ENCODE data around the gene RPGRIP1L.

The RPGRIP1L gene

DNA sequence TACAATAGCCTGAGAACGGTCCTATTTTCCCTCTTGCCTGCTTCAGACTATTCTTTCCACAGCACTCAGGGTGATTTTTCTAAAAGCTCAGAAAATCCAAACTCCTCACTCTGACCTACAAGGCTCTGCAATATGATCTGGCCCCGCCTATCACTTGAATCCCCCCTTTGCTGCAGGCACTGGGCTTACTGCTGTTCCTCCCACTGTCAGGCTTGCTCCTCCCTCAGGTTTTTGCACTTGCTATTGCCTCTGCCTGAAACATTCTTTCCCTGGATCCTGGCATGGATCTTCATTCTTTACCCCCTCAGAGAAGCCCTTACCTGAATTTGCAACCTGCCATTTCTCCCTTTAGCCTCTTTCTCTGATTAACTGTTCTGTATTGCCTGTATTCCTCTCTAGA is 52.3 kb downstream of the RPGRIP1L start:
- Histone ChIP-seq H3K4me3 (ENCODE audit: low read depth in 1 of 2, low read length in 2 of 2) (no peak overlapping the region), H3K27me3 (ENCODE audit: low read depth, low read length) (no peaks in the 10 kb centered on the region), H3K9me3 (ENCODE audit: control insufficient read depth in 1 of 2, low read length in 2 of 2) (no peaks in the 10 kb centered on the region), H3K4me1 (ENCODE audit: control insufficient read depth in 1 of 2, insufficient read depth in 2 of 2, low read length in 2 of 2) (no peaks in the 10 kb centered on the region), H3K36me3 (ENCODE audit: control insufficient read depth in 1 of 2, insufficient read depth in 2 of 2, low read length in 2 of 2) (peaks cover 0 to 11% of the 10 kb centered on the region in 2 donors), H3K27ac (ENCODE audit: low read length) (no peak overlapping the region)

DNA sequence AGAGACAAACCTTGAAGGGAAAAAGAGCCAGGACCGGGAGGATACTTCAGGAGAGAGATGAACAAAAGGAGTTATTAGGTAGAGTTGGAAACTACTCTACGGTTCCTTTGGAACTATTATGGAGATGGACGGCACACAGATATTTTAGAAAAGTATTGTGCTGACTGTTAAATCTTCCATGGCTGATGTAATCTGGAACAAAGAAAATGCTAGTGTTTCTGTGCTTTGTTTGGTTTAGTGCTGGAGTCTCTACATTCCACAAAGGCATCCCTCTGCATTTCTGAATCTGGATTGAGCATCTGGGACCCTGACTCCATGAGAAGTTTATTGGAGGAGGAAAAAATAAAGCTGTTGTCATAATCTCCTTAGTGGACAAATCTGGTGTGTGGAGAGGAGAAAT is 57.2 kb downstream of the RPGRIP1L start:
- no peak overlapping the region for H3K4me3 ChIP-seq (ENCODE audit: low read depth in 1 of 2, low read length in 2 of 2)
- peaks cover 0 to 4% of the 10 kb centered on the region in 2 donors for H3K36me3 ChIP-seq (ENCODE audit: control insufficient read depth in 1 of 2, insufficient read depth in 2 of 2, low read length in 2 of 2)
- H3K4me1 ChIP-seq (ENCODE audit: control insufficient read depth in 1 of 2, insufficient read depth in 2 of 2, low read length in 2 of 2): no peaks in the 10 kb centered on the region
- H3K27ac ChIP-seq (ENCODE audit: low read length): no peak overlapping the region
- H3K27me3 ChIP-seq (ENCODE audit: low read depth, low read length): no peaks in the 10 kb centered on the region
- H3K9me3 ChIP-seq (ENCODE audit: control insufficient read depth in 1 of 2, low read length in 2 of 2): peaks cover 4 to 8% of the 10 kb centered on the region in 2 donors

DNA sequence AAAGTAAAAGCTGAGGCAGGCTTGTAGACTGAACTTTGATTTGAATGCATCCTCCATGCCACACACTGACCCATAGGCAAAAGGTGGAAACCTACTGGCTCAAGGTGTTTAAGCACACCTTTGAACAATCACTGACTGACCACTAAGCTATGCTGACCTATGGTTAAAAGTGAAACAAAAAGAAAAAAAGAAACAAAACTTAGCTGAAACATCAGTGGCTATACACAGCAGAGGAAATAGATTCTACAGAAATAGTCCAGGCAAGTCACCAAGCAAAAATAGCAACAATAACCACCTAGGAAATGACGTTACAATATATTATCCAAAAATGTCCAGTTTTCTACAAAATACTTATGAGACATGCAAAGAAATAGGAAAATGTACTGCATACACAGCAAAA is 60.2 kb downstream of the RPGRIP1L start:
- Histone ChIP-seq H3K27ac (ENCODE audit: low read length) (no peak overlapping the region), H3K4me1 (ENCODE audit: control insufficient read depth in 1 of 2, insufficient read depth in 2 of 2, low read length in 2 of 2) (no peaks in the 10 kb centered on the region), H3K4me3 (ENCODE audit: low read depth in 1 of 2, low read length in 2 of 2) (no peak overlapping the region), H3K36me3 (ENCODE audit: control insufficient read depth in 1 of 2, insufficient read depth in 2 of 2, low read length in 2 of 2) (peaks cover 4% of the 10 kb centered on the region in 2 donors), H3K9me3 (ENCODE audit: control insufficient read depth in 1 of 2, low read length in 2 of 2) (peaks cover 4 to 8% of the 10 kb centered on the region in 2 donors), H3K27me3 (ENCODE audit: low read depth, low read length) (no peaks in the 10 kb centered on the region)

DNA sequence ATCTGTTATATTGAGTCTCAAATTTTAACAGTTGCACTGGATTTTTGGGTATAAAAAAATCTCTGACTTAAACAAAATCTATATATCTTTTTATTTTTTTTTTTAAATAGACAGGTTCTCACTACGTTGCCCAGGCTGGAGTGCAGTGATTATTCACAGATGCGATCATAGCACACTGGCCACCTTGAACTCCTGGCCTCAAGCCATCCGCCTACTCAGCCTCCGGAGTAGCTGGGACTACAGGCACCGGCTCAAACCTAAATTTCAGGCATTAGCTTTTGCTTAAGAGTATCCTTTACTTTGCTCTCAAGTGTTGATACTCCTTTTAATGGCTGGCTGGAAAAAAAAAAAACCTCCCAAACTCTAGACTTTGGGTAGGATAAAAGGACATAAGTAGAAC is 61.6 kb downstream of the RPGRIP1L start:
- Histone ChIP-seq H3K36me3 (ENCODE audit: control insufficient read depth in 1 of 2, insufficient read depth in 2 of 2, low read length in 2 of 2) (peaks cover 4% of the 10 kb centered on the region in 2 donors), H3K9me3 (ENCODE audit: control insufficient read depth in 1 of 2, low read length in 2 of 2) (peaks cover 4 to 8% of the 10 kb centered on the region in 2 donors), H3K27me3 (ENCODE audit: low read depth, low read length) (no peaks in the 10 kb centered on the region), H3K4me1 (ENCODE audit: control insufficient read depth in 1 of 2, insufficient read depth in 2 of 2, low read length in 2 of 2) (no peaks in the 10 kb centered on the region), H3K27ac (ENCODE audit: low read length) (no peak overlapping the region), H3K4me3 (ENCODE audit: low read depth in 1 of 2, low read length in 2 of 2) (no peak overlapping the region)

DNA sequence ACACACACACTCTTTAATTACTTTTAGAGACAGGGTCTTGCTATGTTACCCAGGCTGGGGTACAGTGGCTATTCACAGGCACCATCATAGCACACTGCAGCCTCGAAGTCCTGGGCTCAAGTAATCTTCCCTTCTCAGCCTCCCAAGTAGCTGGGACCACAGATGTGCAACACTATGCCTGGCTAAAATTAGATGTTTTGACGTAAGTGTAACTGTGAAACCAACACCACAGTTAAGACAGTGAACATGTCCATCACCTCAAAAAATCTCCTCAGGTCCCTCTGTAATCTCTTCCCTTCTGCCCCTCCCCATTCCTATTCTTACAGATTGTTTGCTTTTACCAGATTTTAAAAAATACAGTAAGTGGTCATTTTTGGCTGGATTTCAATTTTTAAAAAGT is 66.7 kb downstream of the RPGRIP1L start:
- Histone ChIP-seq H3K27me3 (ENCODE audit: low read depth, low read length) (no peaks in the 10 kb centered on the region), H3K36me3 (ENCODE audit: control insufficient read depth in 1 of 2, insufficient read depth in 2 of 2, low read length in 2 of 2) (peaks cover 4 to 6% of the 10 kb centered on the region in 2 donors), H3K9me3 (ENCODE audit: control insufficient read depth in 1 of 2, low read length in 2 of 2) (no peaks in the 10 kb centered on the region), H3K4me1 (ENCODE audit: control insufficient read depth in 1 of 2, insufficient read depth in 2 of 2, low read length in 2 of 2) (no peaks in the 10 kb centered on the region), H3K4me3 (ENCODE audit: low read depth in 1 of 2, low read length in 2 of 2) (no peak overlapping the region), H3K27ac (ENCODE audit: low read length) (no peak overlapping the region)

DNA sequence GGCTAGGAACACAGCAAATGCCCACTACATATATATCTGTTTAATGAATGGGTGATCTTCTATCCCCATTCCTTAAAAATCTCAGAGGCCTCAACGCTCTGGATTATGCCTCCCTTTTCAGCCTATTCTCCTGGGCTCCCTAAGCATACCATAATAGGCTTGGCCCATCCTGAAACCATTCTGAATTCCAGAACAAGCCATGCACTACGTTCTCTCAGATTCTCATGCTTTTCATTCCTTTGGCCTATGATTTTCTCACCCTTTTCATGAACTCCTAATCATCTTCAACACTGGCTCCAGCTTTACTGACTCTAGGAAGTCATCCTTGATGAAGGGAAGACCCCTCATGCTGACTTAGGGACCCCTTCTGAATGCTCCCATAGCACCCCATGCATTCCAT is 71.1 kb downstream of the RPGRIP1L start:
- Histone ChIP-seq H3K27me3 (ENCODE audit: low read depth, low read length) (no peaks in the 10 kb centered on the region), H3K4me3 (ENCODE audit: low read depth in 1 of 2, low read length in 2 of 2) (no peak overlapping the region), H3K27ac (ENCODE audit: low read length) (no peak overlapping the region), H3K9me3 (ENCODE audit: control insufficient read depth in 1 of 2, low read length in 2 of 2) (no peaks in the 10 kb centered on the region), H3K36me3 (ENCODE audit: control insufficient read depth in 1 of 2, insufficient read depth in 2 of 2, low read length in 2 of 2) (peaks cover 0 to 6% of the 10 kb centered on the region in 2 donors), H3K4me1 (ENCODE audit: control insufficient read depth in 1 of 2, insufficient read depth in 2 of 2, low read length in 2 of 2) (peaks cover 0 to 12% of the 10 kb centered on the region in 2 donors)

DNA sequence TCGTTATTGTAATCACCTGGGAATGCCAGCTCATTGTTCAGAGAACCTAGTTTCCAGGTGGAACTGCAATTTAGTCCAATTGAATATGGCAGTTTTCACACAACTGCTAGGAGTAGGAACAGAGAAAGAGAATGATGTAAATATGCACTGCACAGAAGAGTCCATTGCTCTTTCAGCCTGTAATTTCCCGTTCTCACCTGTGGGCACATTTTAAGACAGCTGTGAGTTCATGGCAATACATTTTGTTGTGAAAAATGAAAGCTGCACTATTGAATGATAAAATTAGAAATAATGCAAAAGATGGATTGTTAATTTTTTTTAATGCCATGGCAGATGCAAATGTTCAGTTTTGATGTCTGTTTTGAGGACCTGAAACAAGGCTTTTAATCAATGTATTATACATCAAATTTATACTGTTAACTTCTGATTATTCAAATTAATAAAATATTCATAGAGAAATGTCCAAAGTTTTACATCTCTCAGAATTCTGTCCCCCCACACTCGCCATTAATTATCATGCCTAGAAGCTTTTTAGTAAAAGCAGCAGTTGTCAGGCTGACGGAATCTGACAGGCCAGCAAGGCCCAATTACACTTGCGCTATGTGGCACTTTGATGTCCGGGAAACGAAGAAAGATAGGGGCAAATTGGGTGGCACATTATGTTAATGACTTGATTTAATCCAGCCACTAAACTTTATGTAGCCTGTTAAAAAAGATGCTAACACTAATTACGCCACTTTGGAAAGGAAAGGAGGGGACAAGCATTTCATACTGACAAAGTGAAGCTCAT is 72.2 kb downstream of the RPGRIP1L start:
- Histone ChIP-seq H3K4me3 (ENCODE audit: low read depth in 1 of 2, low read length in 2 of 2) (no peak overlapping the region), H3K9me3 (ENCODE audit: control insufficient read depth in 1 of 2, low read length in 2 of 2) (no peaks in the 10 kb centered on the region), H3K36me3 (ENCODE audit: control insufficient read depth in 1 of 2, insufficient read depth in 2 of 2, low read length in 2 of 2) (peaks cover 0 to 6% of the 10 kb centered on the region in 2 donors), H3K27me3 (ENCODE audit: low read depth, low read length) (no peaks in the 10 kb centered on the region), H3K27ac (ENCODE audit: low read length) (no peak overlapping the region), H3K4me1 (ENCODE audit: control insufficient read depth in 1 of 2, insufficient read depth in 2 of 2, low read length in 2 of 2) (peaks cover 0 to 12% of the 10 kb centered on the region in 2 donors)

DNA sequence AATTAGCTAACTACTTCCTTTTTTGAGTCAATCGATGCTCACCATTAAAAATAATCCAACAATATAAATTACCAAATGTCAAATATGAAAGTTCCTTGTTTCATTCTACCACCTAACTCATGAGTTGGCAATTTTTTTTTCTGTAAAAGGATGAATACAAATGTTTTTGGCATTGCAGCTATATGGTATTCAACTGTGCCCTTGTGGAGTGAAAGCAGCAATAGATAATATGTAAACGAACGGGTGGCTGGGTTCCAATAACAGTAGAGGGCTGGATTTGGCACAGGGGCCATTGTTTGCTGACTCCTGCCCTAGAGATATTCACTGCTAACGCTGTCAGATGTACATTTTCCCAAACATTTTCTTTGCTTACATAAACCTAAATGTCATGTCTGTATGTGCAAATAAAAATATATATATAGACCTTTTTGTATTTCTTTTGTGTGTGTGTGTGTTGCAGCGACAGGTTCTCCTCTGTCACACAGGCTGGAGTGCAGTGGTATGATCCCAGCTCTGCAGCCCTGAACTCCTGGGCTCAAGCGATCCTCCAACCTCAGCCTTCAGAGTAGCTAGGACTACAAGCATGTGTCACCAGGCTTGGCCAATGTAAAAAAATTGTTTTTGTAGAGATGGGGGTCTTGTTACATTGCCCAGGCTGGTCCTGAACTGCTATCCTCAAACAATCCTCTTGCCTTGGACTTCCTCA is 73.9 kb downstream of the RPGRIP1L start:
- peaks cover 0 to 12% of the 10 kb centered on the region in 2 donors for H3K4me1 ChIP-seq (ENCODE audit: control insufficient read depth in 1 of 2, insufficient read depth in 2 of 2, low read length in 2 of 2)
- H3K9me3 ChIP-seq (ENCODE audit: control insufficient read depth in 1 of 2, low read length in 2 of 2): no peaks in the 10 kb centered on the region
- no peaks in the 10 kb centered on the region for H3K27me3 ChIP-seq (ENCODE audit: low read depth, low read length)
- no peaks in the 10 kb centered on the region for H3K36me3 ChIP-seq (ENCODE audit: control insufficient read depth in 1 of 2, insufficient read depth in 2 of 2, low read length in 2 of 2)
- H3K4me3 ChIP-seq (ENCODE audit: low read depth in 1 of 2, low read length in 2 of 2): no peak overlapping the region
- H3K27ac ChIP-seq (ENCODE audit: low read length): no peak overlapping the region

DNA sequence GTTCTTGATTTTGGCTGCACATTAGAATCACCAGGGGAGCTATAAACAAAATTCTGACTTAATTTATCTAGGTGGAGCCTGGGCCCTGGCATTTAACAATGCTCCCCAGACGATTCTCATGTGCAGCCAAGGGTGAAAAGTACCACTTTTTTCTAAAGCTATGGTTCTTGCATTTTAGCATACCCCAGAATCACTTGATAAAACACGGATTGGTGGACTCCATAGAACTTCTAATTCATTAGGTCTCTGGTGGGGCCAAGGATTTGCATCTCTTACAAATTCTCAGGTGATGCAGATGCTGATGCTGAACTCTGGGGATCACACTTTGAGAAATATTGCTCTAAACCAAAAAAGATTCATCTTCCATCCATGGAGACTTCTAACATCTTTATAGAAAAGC is 74.5 kb downstream of the RPGRIP1L start:
- no peaks in the 10 kb centered on the region for H3K9me3 ChIP-seq (ENCODE audit: control insufficient read depth in 1 of 2, low read length in 2 of 2)
- H3K27ac ChIP-seq (ENCODE audit: low read length): no peak overlapping the region
- peaks cover 0 to 12% of the 10 kb centered on the region in 2 donors for H3K4me1 ChIP-seq (ENCODE audit: control insufficient read depth in 1 of 2, insufficient read depth in 2 of 2, low read length in 2 of 2)
- no peak overlapping the region for H3K4me3 ChIP-seq (ENCODE audit: low read depth in 1 of 2, low read length in 2 of 2)
- no peaks in the 10 kb centered on the region for H3K36me3 ChIP-seq (ENCODE audit: control insufficient read depth in 1 of 2, insufficient read depth in 2 of 2, low read length in 2 of 2)
- no peaks in the 10 kb centered on the region for H3K27me3 ChIP-seq (ENCODE audit: low read depth, low read length)

DNA sequence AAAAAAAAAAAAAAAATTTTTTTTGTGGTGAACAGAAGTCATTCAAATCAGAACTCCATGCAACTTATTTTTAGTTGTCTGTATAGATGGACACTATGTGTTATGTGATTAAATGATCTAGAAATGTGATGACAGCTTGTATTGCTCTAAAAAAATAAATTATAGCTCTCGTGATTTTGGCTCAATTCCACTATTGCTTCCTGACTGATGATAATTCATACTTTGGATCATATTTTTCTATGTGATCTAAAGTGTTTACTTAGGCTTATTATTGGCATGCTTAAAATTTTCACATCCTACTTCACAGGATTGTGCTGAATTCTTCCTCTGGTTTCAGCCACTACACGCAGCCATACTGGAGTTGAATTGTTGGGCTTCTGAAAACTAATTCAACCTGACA is 76.8 kb downstream of the RPGRIP1L start:
- H3K9me3 ChIP-seq (ENCODE audit: control insufficient read depth in 1 of 2, low read length in 2 of 2): no peaks in the 10 kb centered on the region

DNA sequence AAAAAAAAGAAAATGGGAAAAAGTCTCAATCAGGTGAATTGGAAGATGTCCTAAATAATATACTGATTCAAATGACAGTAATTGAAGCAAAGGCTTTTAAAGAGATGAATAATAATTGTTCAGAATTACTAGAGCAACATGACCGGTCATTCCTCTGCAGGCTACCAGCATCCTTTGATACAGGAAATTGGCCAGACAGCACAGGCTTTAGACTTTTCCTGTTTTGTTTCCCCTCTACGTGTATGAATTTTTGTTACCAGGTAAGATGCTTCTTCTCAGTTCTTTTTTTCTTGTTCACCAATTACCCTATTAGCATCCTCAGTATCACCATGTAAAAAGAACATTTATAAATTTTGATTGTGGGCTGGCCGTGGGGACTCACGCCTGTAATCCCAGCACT is 77.5 kb downstream of the RPGRIP1L start:
- Histone ChIP-seq H3K27ac (ENCODE audit: low read length) (no peak overlapping the region), H3K4me1 (ENCODE audit: control insufficient read depth in 1 of 2, insufficient read depth in 2 of 2, low read length in 2 of 2) (peaks cover 0 to 12% of the 10 kb centered on the region in 2 donors), H3K9me3 (ENCODE audit: control insufficient read depth in 1 of 2, low read length in 2 of 2) (no peaks in the 10 kb centered on the region), H3K36me3 (ENCODE audit: control insufficient read depth in 1 of 2, insufficient read depth in 2 of 2, low read length in 2 of 2) (no peaks in the 10 kb centered on the region), H3K4me3 (ENCODE audit: low read depth in 1 of 2, low read length in 2 of 2) (no peak overlapping the region), H3K27me3 (ENCODE audit: low read depth, low read length) (no peaks in the 10 kb centered on the region)

More for the DNA sequence above, 76.8 kb downstream of the RPGRIP1L start:
- Histone ChIP-seq H3K4me1 (ENCODE audit: control insufficient read depth in 1 of 2, insufficient read depth in 2 of 2, low read length in 2 of 2) (peaks cover 0 to 12% of the 10 kb centered on the region in 2 donors), H3K4me3 (ENCODE audit: low read depth in 1 of 2, low read length in 2 of 2) (no peak overlapping the region), H3K27me3 (ENCODE audit: low read depth, low read length) (no peaks in the 10 kb centered on the region), H3K27ac (ENCODE audit: low read length) (no peak overlapping the region), H3K36me3 (ENCODE audit: control insufficient read depth in 1 of 2, insufficient read depth in 2 of 2, low read length in 2 of 2) (no peaks in the 10 kb centered on the region)

Measured in muscle layer of duodenum (tissue), 2 donors.